Bronchial epithelial cell (primary cell): Measurements from ENCODE around the gene TTLL8. TPM values are rescaled to one million over a fixed set of nuclear protein-coding genes. Genes with fewer than 3 reads are reported as not detected.
A peak's percentile ranks its signal among the peaks of the same experiment; 100 is the strongest.

ENCODE experiments used
- DNase-seq: peaks from one replicate; pipeline ENCODE4 v3.0.0-alpha.2; 2010; ENCODE audit warnings: low read depth
- FAIRE-seq: peaks from 2 replicates; lab custom pipeline; 2011; peaks lifted over from hg19 to GRCh38; lab: Jason Lieb, UNC
- H3K27me3 ChIP-seq: 2 replicates; pipeline ENCODE4 v1.5.1; 2011; ENCODE audit warnings: low read length; ENCODE audit not compliant: control insufficient read depth, insufficient read depth
- H3K36me3 ChIP-seq: 2 replicates; pipeline ENCODE4 v1.5.1; 2011; ENCODE audit warnings: low read length; ENCODE audit not compliant: control insufficient read depth, insufficient read depth
- H3K4me3 ChIP-seq: 2 replicates; pipeline ENCODE4 v1.5.1; 2011; ENCODE audit warnings: mild to moderate bottlenecking, low read depth, low read length, control low read depth
- total RNA-seq: library from RNA; depleted of rRNA; stranded (reverse); fragments of >200 nt; gene quantifications from 2 replicates; pipeline ENCODE4 v1.2.1, GENCODE V29; 2014
- TF ChIP-seq, protein P1 (sequence below): IDR thresholded peaks from 2 replicates; pipeline ENCODE4 v1.5.1; 2011; ENCODE audit warnings: mild to moderate bottlenecking, moderate library complexity, low read length, control low read depth, inconsistent platforms; ENCODE audit not compliant: insufficient read depth, severe bottlenecking

The TTLL8 gene
- total RNA-seq: not detected in 2 replicates

DNA sequence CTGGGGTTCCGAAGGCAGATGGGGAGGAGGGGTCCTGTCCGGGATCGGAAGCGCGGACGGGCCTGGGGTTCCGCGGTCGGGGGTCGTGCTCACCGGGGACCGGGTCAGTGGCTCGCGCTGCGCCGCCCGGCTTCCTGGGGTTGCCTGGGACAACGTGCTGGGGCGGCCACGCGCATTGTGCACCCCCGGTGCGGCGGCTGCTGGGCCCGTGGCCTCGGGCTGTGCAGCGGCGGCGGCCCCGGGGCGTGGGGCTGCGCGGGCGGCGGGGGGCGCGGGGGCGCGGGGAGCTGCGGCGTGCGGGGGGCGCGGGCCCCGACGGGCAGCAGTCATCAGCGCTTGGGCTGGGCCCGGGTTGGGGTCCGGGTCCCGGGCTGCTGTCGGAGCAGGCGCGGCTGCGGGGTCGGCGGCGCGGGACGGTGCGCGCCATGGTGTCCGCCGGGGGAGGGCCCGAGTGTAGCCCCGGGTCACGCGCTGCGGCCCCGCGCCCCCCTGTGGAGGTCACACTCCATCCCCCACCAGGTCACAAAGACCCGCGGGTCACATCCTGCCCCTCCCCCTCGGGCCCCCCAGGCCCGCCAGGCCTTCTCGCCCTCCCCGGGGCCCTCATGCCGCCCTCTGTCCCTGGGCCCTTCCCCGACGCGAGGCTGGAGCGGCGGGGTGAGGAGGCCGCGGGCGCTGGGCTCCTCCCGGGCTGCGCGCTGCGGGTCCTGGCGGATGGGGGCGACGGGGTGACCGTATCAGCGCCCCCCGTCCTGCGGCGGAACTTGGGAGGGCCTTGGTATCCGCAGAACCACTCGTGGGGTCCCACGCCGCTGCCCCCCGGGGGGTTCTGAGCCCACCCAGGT is at the start of gene TTLL8:
Gene TTLL8, minus strand, starts transcription at position 238 of the 845 bp plus-strand sequence.
- TF ChIP-seq, protein P1, sequence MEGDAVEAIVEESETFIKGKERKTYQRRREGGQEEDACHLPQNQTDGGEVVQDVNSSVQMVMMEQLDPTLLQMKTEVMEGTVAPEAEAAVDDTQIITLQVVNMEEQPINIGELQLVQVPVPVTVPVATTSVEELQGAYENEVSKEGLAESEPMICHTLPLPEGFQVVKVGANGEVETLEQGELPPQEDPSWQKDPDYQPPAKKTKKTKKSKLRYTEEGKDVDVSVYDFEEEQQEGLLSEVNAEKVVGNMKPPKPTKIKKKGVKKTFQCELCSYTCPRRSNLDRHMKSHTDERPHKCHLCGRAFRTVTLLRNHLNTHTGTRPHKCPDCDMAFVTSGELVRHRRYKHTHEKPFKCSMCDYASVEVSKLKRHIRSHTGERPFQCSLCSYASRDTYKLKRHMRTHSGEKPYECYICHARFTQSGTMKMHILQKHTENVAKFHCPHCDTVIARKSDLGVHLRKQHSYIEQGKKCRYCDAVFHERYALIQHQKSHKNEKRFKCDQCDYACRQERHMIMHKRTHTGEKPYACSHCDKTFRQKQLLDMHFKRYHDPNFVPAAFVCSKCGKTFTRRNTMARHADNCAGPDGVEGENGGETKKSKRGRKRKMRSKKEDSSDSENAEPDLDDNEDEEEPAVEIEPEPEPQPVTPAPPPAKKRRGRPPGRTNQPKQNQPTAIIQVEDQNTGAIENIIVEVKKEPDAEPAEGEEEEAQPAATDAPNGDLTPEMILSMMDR: no peak
- no peak for DNase-seq
- H3K36me3 ChIP-seq: no peaks in the 10 kb centered on the region
- H3K4me3 ChIP-seq: no peak within 1 kb of the TSS
- no peak for FAIRE-seq
- peaks cover 14% of the 10 kb centered on the region for H3K27me3 ChIP-seq

DNA sequence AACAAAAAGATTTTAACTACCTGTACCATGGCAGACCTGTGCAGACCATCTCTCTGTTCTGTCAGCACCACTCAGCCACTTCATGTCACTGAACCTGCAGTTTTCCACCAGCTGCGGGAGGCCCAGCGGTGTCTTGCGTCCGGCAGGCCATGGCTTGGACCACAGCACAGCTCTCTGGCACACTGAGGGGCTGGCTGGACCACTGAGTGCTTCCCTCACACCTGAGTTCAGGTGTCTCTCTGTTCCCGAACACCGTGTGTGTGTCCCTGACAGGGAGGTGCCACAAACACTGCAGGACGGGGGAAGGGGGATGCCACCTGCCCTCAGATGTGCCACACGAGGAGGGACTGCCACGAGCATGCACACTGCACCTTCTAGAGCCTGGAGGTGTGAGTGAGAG is 49.4 kb upstream of the TTLL8 start:
- Histone ChIP-seq H3K4me3 (no peak overlapping the region), H3K36me3 (no peaks in the 10 kb centered on the region), H3K27me3 (no peaks in the 10 kb centered on the region)
- DNase-seq (no peak), FAIRE-seq (no peak)
- TF ChIP-seq, protein P1: no peak

DNA sequence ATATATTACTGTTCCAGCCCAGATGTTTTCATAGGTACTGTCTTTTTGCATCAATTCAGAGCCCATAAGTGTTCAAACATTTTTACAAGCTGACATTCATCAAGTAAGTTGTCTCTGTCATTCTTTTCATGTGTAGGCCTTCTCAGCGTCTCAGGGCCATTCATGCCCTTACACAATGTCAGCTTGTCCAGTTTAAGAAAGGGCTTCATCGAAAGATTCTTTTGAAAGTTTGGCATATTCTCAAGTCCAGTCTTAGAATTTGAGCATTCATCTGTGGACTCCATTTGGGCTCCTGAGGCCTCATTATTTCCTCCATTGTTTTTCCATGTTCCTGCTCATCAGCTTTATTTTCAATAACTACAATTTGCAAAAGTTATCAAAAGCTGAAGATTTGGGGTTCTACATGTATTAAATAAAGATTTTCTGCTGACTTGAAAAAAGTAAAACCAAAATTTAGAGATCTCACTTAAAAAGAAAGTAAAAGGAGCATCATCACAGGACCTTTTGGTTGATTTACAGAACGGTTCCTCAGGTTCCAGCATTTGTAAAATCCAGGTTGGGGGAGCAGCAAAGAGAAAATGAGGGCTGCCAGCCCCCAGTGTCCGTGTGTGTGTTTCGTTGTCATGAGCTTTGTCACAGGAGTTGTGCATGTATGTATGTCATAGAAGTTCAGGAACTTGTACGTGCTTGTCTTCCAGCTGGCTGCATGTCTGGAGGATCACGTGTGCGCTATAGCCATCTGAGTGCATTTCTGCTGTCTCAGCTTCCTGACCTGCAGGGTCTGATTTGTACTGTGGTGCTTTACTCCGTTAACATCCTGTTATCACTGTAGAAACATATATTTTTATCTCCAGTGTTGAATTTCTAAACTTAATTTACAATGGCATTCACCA is 47.4 kb upstream of the TTLL8 start:
- Histone ChIP-seq H3K4me3 (no peak overlapping the region), H3K27me3 (no peaks in the 10 kb centered on the region), H3K36me3 (no peaks in the 10 kb centered on the region)
- DNase-seq: peak; percentile 89
- TF ChIP-seq, protein P1: no peak
- peak; percentile 84 for FAIRE-seq

DNA sequence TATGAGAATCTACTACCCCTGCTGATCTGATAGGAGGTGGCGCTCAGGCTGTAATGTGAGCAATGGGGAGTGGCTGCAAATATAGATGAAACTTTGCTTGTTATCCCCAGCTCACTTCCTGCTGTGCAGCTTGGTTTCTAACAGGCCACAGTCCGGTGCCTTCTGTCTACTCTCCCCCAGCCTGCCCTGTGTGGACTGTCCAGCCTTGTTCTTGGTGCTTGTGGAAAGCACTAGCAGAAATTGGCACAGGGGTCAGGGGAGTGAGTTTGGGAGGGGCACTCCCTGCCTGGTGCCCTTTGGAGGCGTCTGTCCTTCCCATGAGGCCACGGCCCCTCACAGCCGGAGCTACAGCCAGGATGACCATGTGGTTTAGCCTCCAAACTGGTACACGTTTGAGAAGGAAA is 46.0 kb upstream of the TTLL8 start:
- no peak overlapping the region for H3K4me3 ChIP-seq
- FAIRE-seq: no peak
- H3K27me3 ChIP-seq: no peaks in the 10 kb centered on the region
- DNase-seq: no peak
- H3K36me3 ChIP-seq: no peaks in the 10 kb centered on the region
- TF ChIP-seq, protein P1: no peak

DNA sequence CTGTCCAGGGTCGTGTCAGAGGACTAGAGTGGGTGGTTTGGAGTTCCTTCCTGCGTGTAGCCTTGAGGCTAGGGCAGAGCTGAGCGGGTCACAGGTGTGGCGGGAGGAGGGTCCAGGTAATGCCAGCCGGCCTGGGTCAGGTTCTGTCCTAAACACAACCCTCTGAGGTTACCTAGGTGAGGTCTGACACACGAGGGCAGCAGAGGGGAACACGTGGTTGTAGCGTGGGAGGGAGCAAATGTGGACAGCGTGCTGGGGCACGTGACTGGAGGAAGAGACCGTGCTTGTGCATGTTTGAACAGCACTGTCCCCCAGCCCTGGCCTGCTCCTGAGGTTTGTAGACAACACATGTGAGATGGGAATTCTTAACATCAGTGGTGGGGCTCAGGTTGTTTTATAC is 44.8 kb upstream of the TTLL8 start:
- Histone ChIP-seq H3K4me3 (no peak overlapping the region), H3K36me3 (no peaks in the 10 kb centered on the region), H3K27me3 (no peaks in the 10 kb centered on the region)
- FAIRE-seq: peak; percentile 83
- TF ChIP-seq, protein P1: peak; percentile 3
- peak; percentile 61 for DNase-seq
